HCT116 (cell line): ENCODE results near the gene PXDN. TPM values are rescaled to one million over a fixed set of nuclear protein-coding genes. Genes with fewer than 3 reads are reported as not detected.

Experiments used
- ATAC-seq: fragments of 200-7000 bp; cut with Tn5 transposase; 2 replicates; pipeline ENCODE4 v1.9.1; 2020; ENCODE audit warnings: mild to moderate bottlenecking, moderate library complexity
- BruUV-seq: library from RNA; stranded (reverse); fragments of 400-500 nt; replicated peaks from 2 replicates; lab custom pipeline; 2021; lab: Mats Ljungman, UMichigan
- CTCF ChIA-PET: fragments of 300-600 bp; sonication (Branson Sonifier 250); formaldehyde crosslinking; loops from one replicate; lab custom pipeline; 2021; ENCODE audit warnings: antibody characterized with exemption; lab: Charles Lee
- POLR2A ChIA-PET: fragments of 300-600, 350-600 bp; sonication (Branson Sonifier 250); formaldehyde crosslinking; loops from one replicate; lab custom pipeline; 2021; ENCODE audit warnings: antibody characterized with exemption; lab: Charles Lee
- RAD21 ChIA-PET, 2 experiments: fragments of 300-600 bp; sonication (Branson Sonifier 250); formaldehyde crosslinking; loops; one replicate each; lab custom pipeline; 2023; ENCODE audit warnings: low total read pairs in 2 of 2; ENCODE audit not compliant: uncharacterized antibody in 2 of 2, unreplicated experiment in 2 of 2, low non-redundant PET in 1 of 2; lab: Charles Lee
- DNase-seq: peaks from one replicate; pipeline ENCODE4 v3.0.0-alpha.2; 2010; ENCODE audit warnings: low read depth, low spot score
- H2AFZ ChIP-seq: fragments of 200-600 bp; shearing (Covaris generic), sonication (generic); 2 replicates; pipeline ENCODE4 v1.6.1; 2017; ENCODE audit warnings: low read depth, mixed run types, mixed read lengths, antibody characterized with exemption, low read length; ENCODE audit not compliant: poor library complexity, severe bottlenecking
- H3K27ac ChIP-seq: 2 replicates; pipeline ENCODE4 v1.5.1; 2012; ENCODE audit warnings: low read depth, low read length
- H3K27me3 ChIP-seq: fragments of 200-600 bp; sonication (generic); 2 replicates; pipeline ENCODE4 v1.6.1; 2016; ENCODE audit warnings: mixed run types, low read length, mixed read lengths; ENCODE audit not compliant: insufficient read depth
- H3K36me3 ChIP-seq, 2 experiments: fragments of 200-500 bp in 1 of 2; fragments of 200-600 bp in 1 of 2; sonication (Bioruptor generic) in 1 of 2; sonication (generic) in 1 of 2; 2 replicates each; pipeline versions ENCODE4 v1.5.1 to v1.6.1; 2014 to 2016; ENCODE audit warnings: low read length in 2 of 2, inconsistent platforms in 1 of 2, mixed read lengths in 1 of 2, mixed run types in 1 of 2; ENCODE audit not compliant: insufficient read depth in 2 of 2, control insufficient read depth in 1 of 2
- H3K4me1 ChIP-seq, 2 experiments: fragments of 200-600 bp in 1 of 2; sonication (generic) in 1 of 2; 2 replicates each; pipeline versions ENCODE4 v1.5.1 to v1.6.1; 2012 to 2017; ENCODE audit warnings: low read length in 2 of 2, inconsistent platforms in 1 of 2, mild to moderate bottlenecking in 1 of 2, mixed read lengths in 1 of 2, mixed run types in 1 of 2, moderate library complexity in 1 of 2; ENCODE audit not compliant: insufficient read depth in 2 of 2, control insufficient read depth in 1 of 2
- H3K4me2 ChIP-seq: fragments of 200-600 bp; sonication (generic); 2 replicates; pipeline ENCODE4 v1.6.1; 2017; ENCODE audit warnings: mixed run types, low read length, mixed read lengths
- H3K4me3 ChIP-seq, 2 experiments: fragments of 200-600 bp in 1 of 2; sonication (generic) in 1 of 2; replicated peaks in 1 of 2; 2 replicates each; pipeline ENCODE4 v1.5.1; 2011 to 2016; ENCODE audit warnings: low read length in 2 of 2, control low read depth in 1 of 2, low read depth in 1 of 2, mild to moderate bottlenecking in 1 of 2, mixed read lengths in 1 of 2, mixed run types in 1 of 2
- H3K79me2 ChIP-seq: fragments of 200-600 bp; sonication (generic); 2 replicates; pipeline ENCODE4 v1.6.1; 2017; ENCODE audit warnings: mild to moderate bottlenecking, mixed run types, low read length, moderate library complexity, mixed read lengths; ENCODE audit not compliant: insufficient read depth
- H3K9ac ChIP-seq: fragments of 200-600 bp; sonication (generic); 2 replicates; pipeline ENCODE4 v1.6.1; 2016; ENCODE audit warnings: low read length, mixed read lengths
- H3K9me2 ChIP-seq: fragments of 200-600 bp; sonication (generic), shearing (Covaris generic); 2 replicates; pipeline ENCODE4 v1.6.1; 2017; ENCODE audit warnings: mixed run types, mild to moderate bottlenecking, moderate library complexity; ENCODE audit not compliant: insufficient read depth
- H3K9me3 ChIP-seq, 2 experiments: fragments of 200-500 bp in 1 of 2; fragments of 200-600 bp in 1 of 2; sonication (Bioruptor generic) in 1 of 2; sonication (generic) in 1 of 2; 2 replicates each; pipeline ENCODE4 v1.6.1; 2014 to 2017; ENCODE audit warnings: low read length in 2 of 2, mixed read lengths in 2 of 2, inconsistent platforms in 1 of 2, low read depth in 1 of 2, mild to moderate bottlenecking in 1 of 2, mixed run types in 1 of 2, moderate library complexity in 1 of 2; ENCODE audit not compliant: control insufficient read depth in 1 of 2, insufficient read depth in 1 of 2
- H4K20me1 ChIP-seq: fragments of 200-600 bp; sonication (generic), shearing (Covaris generic); 2 replicates; pipeline ENCODE4 v1.6.1; 2017; ENCODE audit warnings: mixed run types, mild to moderate bottlenecking, moderate library complexity; ENCODE audit not compliant: insufficient read depth
- ATF3 ChIP-seq: IDR thresholded peaks from 2 replicates; pipeline ENCODE4 v1.6.1; 2012
- CEBPB ChIP-seq: IDR thresholded peaks from 2 replicates; pipeline ENCODE4 v1.6.1; 2012; ENCODE audit warnings: low read depth
- CTCF ChIP-seq, 3 experiments: fragments of 200-600 bp in 1 of 3; sonication (generic) in 1 of 3; IDR thresholded peaks in 2 of 3; conservative IDR thresholded peaks in 1 of 3; 2 replicates each; pipeline ENCODE4 v1.5.1; 2012 to 2017; ENCODE audit warnings: low read depth in 2 of 3, low read length in 2 of 3, antibody characterized with exemption in 1 of 3, borderline replicate concordance in 1 of 3, control low read depth in 1 of 3, mild to moderate bottlenecking in 1 of 3, mixed read lengths in 1 of 3, mixed run types in 1 of 3, moderate library complexity in 1 of 3; ENCODE audit not compliant: insufficient read depth in 1 of 3
- EGR1 ChIP-seq: IDR thresholded peaks from 2 replicates; pipeline ENCODE4 v1.6.1; 2012; ENCODE audit warnings: low read depth
- ELF1 ChIP-seq: IDR thresholded peaks from 2 replicates; pipeline ENCODE4 v1.6.1; 2012; ENCODE audit warnings: low read depth, borderline replicate concordance
- POLR2A ChIP-seq: IDR thresholded peaks from 2 replicates; pipeline ENCODE4 v1.7.0; 2011; ENCODE audit warnings: borderline replicate concordance; ENCODE audit not compliant: insufficient read depth, insufficient read length; ENCODE audit errors: extremely low read depth
- POLR2AphosphoS5 ChIP-seq: IDR thresholded peaks from 2 replicates; pipeline ENCODE4 v1.6.1; 2011; ENCODE audit warnings: mild to moderate bottlenecking, low read depth, low read length, moderate library complexity
- SRF ChIP-seq: IDR thresholded peaks from 2 replicates; pipeline ENCODE4 v1.6.1; 2012; ENCODE audit warnings: low read depth
- ZNF274 ChIP-seq: fragments of 200-500 bp; sonication (Bioruptor generic); IDR thresholded peaks from 2 replicates; pipeline ENCODE4 v1.6.1; 2014; ENCODE audit warnings: mild to moderate bottlenecking, low read depth, low read length, inconsistent platforms
- intact Hi-C: fragments of 100-400 bp; cut with micrococcal nuclease; formaldehyde crosslinking; loops from 2 replicates; pipeline ENCODE4 v1.10.0; 2022
- total RNA-seq: library from RNA; stranded (reverse); gene quantifications from one replicate; pipeline ENCODE4 v1.2.1, GENCODE V29; 2021; ENCODE audit not compliant: unreplicated experiment

PXDN gene
- total RNA-seq, 1 experiment from 2014 or later, result 10.7 TPM

- CTCF ChIA-PET, result no interaction called here
- H3K79me2 ChIP-seq, result no peaks in the 10 kb centered on the region
- no peak overlapping the region for H3K9ac ChIP-seq
- peaks cover 2 to 7% of the 10 kb centered on the region in 2 experiments; a peak in 3 of 4 replicates for H3K4me1 ChIP-seq
- POLR2A ChIA-PET, result no interaction called here
- H3K9me2 ChIP-seq, result no peaks in the 10 kb centered on the region
- intact Hi-C loops, result no loop called here
- H3K36me3 ChIP-seq, result no peaks in the 10 kb centered on the region
- no peak overlapping the region for H3K4me2 ChIP-seq
- H2AFZ ChIP-seq, result no peak overlapping the region
- peaks cover 36% of the 10 kb centered on the region for H3K27me3 ChIP-seq
- DNase-seq (no peak), ATAC-seq (no peak)
- H3K27ac ChIP-seq, result no peak overlapping the region
- no TSS peak for BruUV-seq
- RAD21 ChIA-PET, result no interaction called here
- no peaks in the 10 kb centered on the region for H4K20me1 ChIP-seq
- H3K4me3 ChIP-seq, result no peak overlapping the region
- no peaks in the 10 kb centered on the region for H3K9me3 ChIP-seq
- TF ChIP-seq POLR2A (no peak), ZNF274 (no peak), CEBPB (no peak), SRF (no peak), ELF1 (no peak)
Observed at GRCh38 chr2:1612391-1613077, 131.8 kb downstream of the PXDN start.

- ChIA-PET RAD21 (no interaction called here), CTCF (no interaction called here), POLR2A (no interaction called here)
- no peaks in the 10 kb centered on the region for H3K36me3 ChIP-seq
- H3K79me2 ChIP-seq, result no peaks in the 10 kb centered on the region
- no peak overlapping the region for H3K9ac ChIP-seq
- no peak overlapping the region for H3K4me3 ChIP-seq
- H3K27ac ChIP-seq, result no peak overlapping the region
- no peak overlapping the region for H2AFZ ChIP-seq
- H3K9me3 ChIP-seq, result no peaks in the 10 kb centered on the region
- TF ChIP-seq POLR2AphosphoS5 (no peak), CTCF (IDR thresholded peaks at IDR 0.05 in 2 of 3, conservative IDR thresholded peaks at IDR 0.05 in 1 of 3; ENCODE audit: borderline replicate concordance in 1 of 3, insufficient read depth in 1 of 3, low read depth in 2 of 3, low read length in 2 of 3) (no peak), SRF (no peak), CEBPB (no peak), ATF3 (no peak), EGR1 (no peak)
- ATAC-seq, result no peak
- H4K20me1 ChIP-seq, result no peaks in the 10 kb centered on the region
- no peaks in the 10 kb centered on the region for H3K9me2 ChIP-seq
- H3K27me3 ChIP-seq, result peaks cover 42% of the 10 kb centered on the region
- no TSS peak for BruUV-seq
- intact Hi-C loops, result no loop called here
- H3K4me2 ChIP-seq, result no peak overlapping the region
- H3K4me1 ChIP-seq, result peaks cover 2 to 7% of the 10 kb centered on the region in 2 experiments; a peak in 3 of 4 replicates
- DNase-seq, result no peak
Observed at GRCh38 chr2:1611886-1612285, 132.4 kb downstream of the PXDN start.
